Neural crest cell (in vitro differentiated cells): ENCODE data around the gene PTAFR. TPM values are rescaled to one million over a fixed set of nuclear protein-coding genes. Genes with fewer than 3 reads are reported as not detected.

ENCODE experiments used
- DNase-seq: peaks from one replicate; pipeline ENCODE4 v3.0.0; 2021; ENCODE audit warnings: low read depth, mixed read lengths, low spot score
- H3K27ac Mint-ChIP-seq: one replicate; pipeline ENCODE4 v1.8.0; 2021; ENCODE audit warnings: mild to moderate bottlenecking, mixed read lengths; ENCODE audit not compliant: unreplicated experiment
- H3K27me3 Mint-ChIP-seq: 2 replicates; pipeline ENCODE4 v1.8.0; 2021; ENCODE audit warnings: low read depth, mild to moderate bottlenecking, mixed read lengths
- H3K36me3 Mint-ChIP-seq: 2 replicates; pipeline ENCODE4 v1.8.0; 2021; ENCODE audit warnings: low read depth, mild to moderate bottlenecking, mixed read lengths
- H3K4me1 Mint-ChIP-seq: 2 replicates; pipeline ENCODE4 v1.8.0; 2021; ENCODE audit warnings: mixed read lengths
- H3K4me3 Mint-ChIP-seq: one replicate; pipeline ENCODE4 v1.8.0; 2021; ENCODE audit warnings: mild to moderate bottlenecking, mixed read lengths
- H3K9me3 Mint-ChIP-seq: 2 replicates; pipeline ENCODE4 v1.8.0; 2021; ENCODE audit warnings: mixed read lengths
- long read RNA-seq: library from polyadenylated mRNA; unstranded; transcript quantifications from one replicate; pipeline ENCODE4 v2.0.0, GENCODE V29; 2020
- total RNA-seq: library from RNA; stranded (reverse); gene quantifications from 2 replicates; pipeline ENCODE4 v1.2.1, GENCODE V29; 2021
- TF ChIP-seq, protein P1 (sequence below): fragments of 200-600 bp; sonication (generic); conservative IDR thresholded peaks from 2 replicates; pipeline ENCODE4 v1.5.0; 2021; ENCODE audit warnings: antibody characterized with exemption, mild to moderate bottlenecking

Gene PTAFR, protein sequence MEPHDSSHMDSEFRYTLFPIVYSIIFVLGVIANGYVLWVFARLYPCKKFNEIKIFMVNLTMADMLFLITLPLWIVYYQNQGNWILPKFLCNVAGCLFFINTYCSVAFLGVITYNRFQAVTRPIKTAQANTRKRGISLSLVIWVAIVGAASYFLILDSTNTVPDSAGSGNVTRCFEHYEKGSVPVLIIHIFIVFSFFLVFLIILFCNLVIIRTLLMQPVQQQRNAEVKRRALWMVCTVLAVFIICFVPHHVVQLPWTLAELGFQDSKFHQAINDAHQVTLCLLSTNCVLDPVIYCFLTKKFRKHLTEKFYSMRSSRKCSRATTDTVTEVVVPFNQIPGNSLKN
- total RNA-seq = 0.25 and 0.28 TPM in 2 replicates
- long read RNA-seq = 0 reads

DNA sequence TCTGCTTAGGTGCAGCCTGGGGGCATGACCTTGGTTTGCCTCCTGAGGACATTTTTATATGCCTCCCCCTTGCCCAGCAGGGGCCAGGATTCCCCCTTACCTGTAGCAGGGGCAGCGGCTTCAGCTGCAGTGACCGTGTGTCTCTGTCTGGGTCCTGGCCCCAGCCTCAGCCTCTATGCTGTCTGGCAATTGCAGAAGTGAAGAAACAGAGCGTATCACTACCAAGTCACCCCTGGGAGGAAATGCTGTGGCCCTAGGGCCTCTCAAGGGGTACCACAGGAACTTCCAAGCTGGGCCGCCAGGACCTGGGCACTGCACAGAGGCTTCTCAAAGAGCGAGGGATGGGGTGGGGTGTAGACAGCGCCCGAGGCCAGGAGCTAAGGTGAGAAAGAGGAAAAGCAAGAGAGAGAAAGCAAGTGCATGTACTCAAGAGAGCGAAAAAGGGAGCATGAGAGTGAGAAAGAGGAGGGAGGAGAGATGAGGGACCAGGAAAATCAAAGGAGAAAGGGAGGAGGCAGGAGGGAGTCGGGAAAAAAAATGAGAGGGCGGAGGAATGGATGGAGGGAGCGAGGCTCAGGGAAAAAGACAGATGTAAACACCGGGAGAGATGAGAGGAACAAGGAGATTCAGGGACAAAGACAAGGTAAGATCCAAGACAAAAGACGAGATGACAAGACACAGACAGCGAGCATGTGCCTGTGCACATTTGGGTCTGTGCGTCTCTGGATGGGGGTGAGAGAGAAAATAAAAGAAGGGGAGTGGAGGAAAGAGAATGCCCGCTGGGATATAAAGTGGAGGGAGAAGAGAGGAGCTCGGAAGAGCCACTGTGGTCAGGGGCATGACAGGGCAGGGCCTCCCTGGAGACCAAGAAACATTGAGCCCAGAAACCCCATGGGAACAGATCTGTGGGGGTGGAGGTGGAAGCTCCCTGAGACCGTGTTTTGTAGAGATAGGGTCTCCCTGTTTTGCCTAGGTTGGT lies at the start of gene PTAFR:
TSS of gene PTAFR (minus strand) at position 199 of the 979 bp plus-strand sequence. CDS start 25,669 bp downstream, outside the sequence.
- no peaks in the 10 kb centered on the region for H3K9me3 Mint-ChIP-seq
- DNase-seq = no peak
- no peaks in the 10 kb centered on the region for H3K36me3 Mint-ChIP-seq
- H3K4me1 Mint-ChIP-seq = peaks cover 5% of the 10 kb centered on the region
- no peak within 1 kb of the TSS for H3K4me3 Mint-ChIP-seq
- TF ChIP-seq, protein P1, sequence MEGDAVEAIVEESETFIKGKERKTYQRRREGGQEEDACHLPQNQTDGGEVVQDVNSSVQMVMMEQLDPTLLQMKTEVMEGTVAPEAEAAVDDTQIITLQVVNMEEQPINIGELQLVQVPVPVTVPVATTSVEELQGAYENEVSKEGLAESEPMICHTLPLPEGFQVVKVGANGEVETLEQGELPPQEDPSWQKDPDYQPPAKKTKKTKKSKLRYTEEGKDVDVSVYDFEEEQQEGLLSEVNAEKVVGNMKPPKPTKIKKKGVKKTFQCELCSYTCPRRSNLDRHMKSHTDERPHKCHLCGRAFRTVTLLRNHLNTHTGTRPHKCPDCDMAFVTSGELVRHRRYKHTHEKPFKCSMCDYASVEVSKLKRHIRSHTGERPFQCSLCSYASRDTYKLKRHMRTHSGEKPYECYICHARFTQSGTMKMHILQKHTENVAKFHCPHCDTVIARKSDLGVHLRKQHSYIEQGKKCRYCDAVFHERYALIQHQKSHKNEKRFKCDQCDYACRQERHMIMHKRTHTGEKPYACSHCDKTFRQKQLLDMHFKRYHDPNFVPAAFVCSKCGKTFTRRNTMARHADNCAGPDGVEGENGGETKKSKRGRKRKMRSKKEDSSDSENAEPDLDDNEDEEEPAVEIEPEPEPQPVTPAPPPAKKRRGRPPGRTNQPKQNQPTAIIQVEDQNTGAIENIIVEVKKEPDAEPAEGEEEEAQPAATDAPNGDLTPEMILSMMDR = no peak
- no peaks in the 10 kb centered on the region for H3K27me3 Mint-ChIP-seq
- peak within 1 kb of the TSS; percentile 29 for H3K27ac Mint-ChIP-seq

DNA sequence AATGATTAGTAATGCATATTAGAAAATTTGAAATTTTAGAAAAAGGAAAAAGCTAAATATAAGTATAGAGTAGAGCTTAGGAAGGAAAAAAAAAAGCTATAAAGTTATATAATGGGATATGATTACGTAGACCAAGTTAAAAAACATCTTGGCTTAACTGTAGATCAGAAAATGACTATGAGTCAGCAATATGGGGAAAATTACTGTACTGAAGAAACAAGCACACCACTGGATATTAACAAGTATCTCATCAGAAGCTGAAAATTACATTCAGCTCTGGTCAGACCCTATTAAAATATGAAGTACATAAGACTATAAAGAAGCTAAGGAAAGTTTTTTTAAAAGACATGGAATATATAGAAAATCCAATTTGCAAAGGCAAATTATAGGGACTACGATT lies 36.8 kb upstream of the PTAFR start:
- Mint-ChIP-seq H3K4me1 (no peaks in the 10 kb centered on the region), H3K27ac (no peak overlapping the region), H3K4me3 (no peak overlapping the region), H3K36me3 (no peaks in the 10 kb centered on the region), H3K27me3 (no peaks in the 10 kb centered on the region), H3K9me3 (no peaks in the 10 kb centered on the region)
- DNase-seq = no peak
- TF ChIP-seq, protein P1 = no peak

DNA sequence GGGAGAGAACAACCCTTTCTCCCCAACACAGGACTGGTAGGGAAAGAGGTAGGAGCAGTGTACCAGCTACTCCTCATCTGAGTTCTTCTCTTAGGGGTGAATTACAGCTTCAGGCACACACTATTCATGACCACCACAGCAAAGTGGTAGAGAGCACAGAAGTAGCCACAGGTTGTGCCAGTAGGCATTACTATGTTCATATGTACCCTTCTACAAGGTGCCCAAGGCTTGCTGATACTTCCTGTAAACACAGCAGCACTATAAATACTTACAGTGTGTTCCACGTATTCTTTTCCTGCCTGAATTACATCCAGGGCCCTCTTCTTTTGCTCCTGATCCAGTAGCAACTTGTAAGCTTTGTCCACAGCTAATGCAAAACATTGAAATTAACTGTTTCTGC lies 33.2 kb upstream of the PTAFR start:
- Mint-ChIP-seq H3K4me3 (no peak overlapping the region), H3K36me3 (no peaks in the 10 kb centered on the region), H3K27ac (no peak overlapping the region), H3K27me3 (no peaks in the 10 kb centered on the region), H3K4me1 (no peaks in the 10 kb centered on the region), H3K9me3 (no peaks in the 10 kb centered on the region)
- DNase-seq = no peak
- TF ChIP-seq, protein P1 = no peak

DNA sequence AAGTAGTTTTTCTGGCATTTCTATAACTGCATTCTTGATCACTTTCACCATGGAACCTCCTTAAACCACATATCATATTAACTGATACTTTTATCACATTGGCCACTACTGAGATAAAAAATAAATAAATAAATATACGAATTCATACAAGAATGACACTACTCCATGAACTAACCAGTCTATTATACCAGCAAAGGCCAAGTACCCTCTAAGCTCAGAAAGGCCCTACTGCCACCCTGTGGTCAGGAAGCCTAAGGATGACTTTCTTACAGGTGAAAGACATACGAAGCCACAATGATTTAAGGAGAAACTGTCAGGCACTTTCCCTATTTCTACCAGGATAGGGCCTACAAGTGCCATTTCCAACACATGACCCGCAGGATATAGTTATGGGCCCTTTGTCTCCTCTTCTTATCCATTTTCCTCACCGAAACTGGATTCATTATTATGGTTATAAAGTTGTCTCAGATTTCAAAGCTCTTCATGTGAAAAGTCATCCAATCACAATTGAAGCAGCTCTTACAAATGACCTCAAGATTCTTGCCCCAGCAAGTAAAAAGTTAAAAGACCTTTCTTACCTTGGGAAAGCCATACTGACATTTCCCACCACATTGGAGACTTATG lies 32.4 kb upstream of the PTAFR start:
- TF ChIP-seq, protein P1 = peak; percentile 76
- no peak overlapping the region for H3K4me3 Mint-ChIP-seq
- H3K4me1 Mint-ChIP-seq = no peaks in the 10 kb centered on the region
- no peaks in the 10 kb centered on the region for H3K36me3 Mint-ChIP-seq
- no peaks in the 10 kb centered on the region for H3K9me3 Mint-ChIP-seq
- H3K27ac Mint-ChIP-seq = no peak overlapping the region
- peak; percentile 24 for DNase-seq
- H3K27me3 Mint-ChIP-seq = no peaks in the 10 kb centered on the region

DNA sequence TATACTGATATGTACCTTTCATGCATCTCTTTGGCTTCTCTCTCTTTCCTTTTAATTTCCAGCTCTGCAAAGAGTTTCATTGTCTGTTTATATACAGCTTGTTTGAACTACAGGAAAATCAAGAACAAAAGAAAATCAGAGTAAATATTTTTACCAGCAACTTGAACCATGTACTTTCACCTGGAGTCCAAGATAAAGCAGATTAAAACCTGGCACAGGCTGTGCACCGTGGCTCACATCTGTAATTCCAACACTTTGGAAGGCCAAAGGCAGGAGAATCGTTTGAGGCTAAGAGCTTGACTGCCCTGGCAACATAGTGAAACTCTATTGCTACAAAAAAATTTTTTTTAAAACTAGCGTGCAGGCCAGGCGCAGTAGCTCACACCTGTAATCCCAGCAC lies 28.8 kb upstream of the PTAFR start:
- TF ChIP-seq, protein P1 = no peak
- Mint-ChIP-seq H3K4me3 (no peak overlapping the region), H3K27me3 (no peaks in the 10 kb centered on the region), H3K36me3 (peaks cover 7% of the 10 kb centered on the region), H3K27ac (no peak overlapping the region), H3K9me3 (no peaks in the 10 kb centered on the region), H3K4me1 (no peaks in the 10 kb centered on the region)
- DNase-seq = no peak
